HEK293 (cell line): ENCODE data around the gene C6orf89.
A peak's percentile ranks its signal among the peaks of the same experiment; 100 is the strongest.

Experiments
- CTCF ChIA-PET: fragments of 350-600 bp; formaldehyde crosslinking; extraction: SDS; loops from one replicate; lab custom pipeline; 2021; ENCODE audit warnings: antibody characterized with exemption; lab: Yijun Ruan, JAX
- POLR2A ChIA-PET: fragments of 300-600 bp; formaldehyde crosslinking; extraction: SDS; loops from one replicate; lab custom pipeline; 2020; ENCODE audit warnings: antibody characterized with exemption, inconsistent platforms; lab: Yijun Ruan, JAX
- H3K27ac ChIP-seq: fragments of 200-500 bp; sonication (Bioruptor generic); 2 replicates; pipeline ENCODE4 v1.5.1; 2014; ENCODE audit warnings: low read depth, low read length, control low read depth, inconsistent platforms; ENCODE audit errors: extremely low read depth
- H3K36me3 ChIP-seq, 2 experiments: fragments of 200-500 bp in 1 of 2; sonication (Bioruptor generic) in 1 of 2; 1 replicate in 1 of 2; 2 replicates in 1 of 2; pipeline ENCODE4 v1.5.1; 2014 to 2017; ENCODE audit warnings: inconsistent platforms in 2 of 2, low read length in 2 of 2; ENCODE audit not compliant: control insufficient read depth in 2 of 2, insufficient read depth in 1 of 2
- H3K4me1 ChIP-seq: fragments of 200-500 bp; sonication (Bioruptor generic); 2 replicates; pipeline ENCODE4 v1.5.1; 2014; ENCODE audit warnings: mild to moderate bottlenecking, low read length, inconsistent platforms; ENCODE audit not compliant: control insufficient read depth, insufficient read depth
- H3K4me3 ChIP-seq: 2 replicates; pipeline ENCODE4 v1.5.1; 2011; ENCODE audit warnings: low read depth, mild to moderate bottlenecking, control low read depth, low read length, moderate library complexity
- H3K9me3 ChIP-seq: fragments of 200-500 bp; sonication (Bioruptor generic); 2 replicates; pipeline ENCODE4 v1.5.1; 2014; ENCODE audit warnings: low read depth, low read length, inconsistent platforms; ENCODE audit not compliant: control insufficient read depth, insufficient read depth
- BCL11A ChIP-seq: fragments of 450-650 bp; formaldehyde crosslinking; IDR thresholded peaks from 2 replicates; pipeline ENCODE4 v1.5.1; 2016; ENCODE audit warnings: low read depth, missing biosample characterization, missing genetic modification characterization
- KLF1 ChIP-seq: fragments of 450-650 bp; formaldehyde crosslinking; IDR thresholded peaks from 2 replicates; pipeline ENCODE4 v1.5.1; 2016; ENCODE audit warnings: missing biosample characterization, missing genetic modification characterization
- SP7 ChIP-seq: fragments of 450-650 bp; formaldehyde crosslinking; IDR thresholded peaks from 2 replicates; pipeline ENCODE4 v1.5.1; 2016; ENCODE audit warnings: missing biosample characterization, missing genetic modification characterization
- ZBTB17 ChIP-seq: fragments of 450-650 bp; formaldehyde crosslinking; IDR thresholded peaks from 2 replicates; pipeline ENCODE4 v1.5.1; 2016; ENCODE audit warnings: missing biosample characterization, missing genetic modification characterization
- ZNF138 ChIP-seq: fragments of 450-650 bp; formaldehyde crosslinking; IDR thresholded peaks from 2 replicates; pipeline ENCODE4 v1.5.1; 2016; ENCODE audit warnings: missing biosample characterization, missing genetic modification characterization, borderline replicate concordance
- ZNF2 ChIP-seq: fragments of 450-650 bp; formaldehyde crosslinking; IDR thresholded peaks from 2 replicates; pipeline ENCODE4 v1.5.1; 2016; ENCODE audit warnings: missing biosample characterization, missing genetic modification characterization
- ZNF223 ChIP-seq: fragments of 450-650 bp; formaldehyde crosslinking; IDR thresholded peaks from 2 replicates; pipeline ENCODE4 v1.5.1; 2016; ENCODE audit warnings: missing biosample characterization, missing genetic modification characterization
- ZNF416 ChIP-seq: fragments of 450-650 bp; formaldehyde crosslinking; IDR thresholded peaks from 2 replicates; pipeline ENCODE4 v1.5.1; 2016; ENCODE audit warnings: missing biosample characterization, missing genetic modification characterization
- ZNF548 ChIP-seq: fragments of 450-650 bp; formaldehyde crosslinking; IDR thresholded peaks from 2 replicates; pipeline ENCODE4 v1.5.1; 2016; ENCODE audit warnings: missing biosample characterization, missing genetic modification characterization
- ZNF558 ChIP-seq: fragments of 450-650 bp; formaldehyde crosslinking; IDR thresholded peaks from 2 replicates; pipeline ENCODE4 v1.5.1; 2016; ENCODE audit warnings: missing biosample characterization, missing genetic modification characterization
- ZNF600 ChIP-seq: fragments of 450-650 bp; formaldehyde crosslinking; IDR thresholded peaks from 2 replicates; pipeline ENCODE4 v1.5.1; 2016; ENCODE audit warnings: missing biosample characterization, missing genetic modification characterization
- ZNF776 ChIP-seq: fragments of 450-650 bp; formaldehyde crosslinking; IDR thresholded peaks from 2 replicates; pipeline ENCODE4 v1.5.0; 2017; ENCODE audit warnings: missing biosample characterization, missing genetic modification characterization, borderline replicate concordance
- TF ChIP-seq, protein P1 (sequence below): fragments of 450-650 bp; formaldehyde crosslinking; optimal IDR thresholded peaks from 2 replicates; pipeline ENCODE3; 2016; ENCODE audit warnings: missing biosample characterization, mild to moderate bottlenecking, missing genetic modification characterization
- TF ChIP-seq, protein P2 (sequence below): fragments of 450-650 bp; formaldehyde crosslinking; IDR thresholded peaks from 2 replicates; pipeline ENCODE4 v1.5.1; 2016; ENCODE audit warnings: missing biosample characterization, missing genetic modification characterization, borderline replicate concordance
- TF ChIP-seq, protein P3 (sequence below): fragments of 450-650 bp; formaldehyde crosslinking; IDR thresholded peaks from 2 replicates; pipeline ENCODE4 v1.5.1; 2016; ENCODE audit warnings: missing biosample characterization, missing genetic modification characterization
- TF ChIP-seq, protein P4 (sequence below): sonication (generic); formaldehyde crosslinking; IDR thresholded peaks from 2 replicates; pipeline ENCODE4 v1.8.1; 2022; ENCODE audit warnings: mild to moderate bottlenecking, moderate library complexity, missing genetic modification reagents

Gene C6orf89

DNA sequence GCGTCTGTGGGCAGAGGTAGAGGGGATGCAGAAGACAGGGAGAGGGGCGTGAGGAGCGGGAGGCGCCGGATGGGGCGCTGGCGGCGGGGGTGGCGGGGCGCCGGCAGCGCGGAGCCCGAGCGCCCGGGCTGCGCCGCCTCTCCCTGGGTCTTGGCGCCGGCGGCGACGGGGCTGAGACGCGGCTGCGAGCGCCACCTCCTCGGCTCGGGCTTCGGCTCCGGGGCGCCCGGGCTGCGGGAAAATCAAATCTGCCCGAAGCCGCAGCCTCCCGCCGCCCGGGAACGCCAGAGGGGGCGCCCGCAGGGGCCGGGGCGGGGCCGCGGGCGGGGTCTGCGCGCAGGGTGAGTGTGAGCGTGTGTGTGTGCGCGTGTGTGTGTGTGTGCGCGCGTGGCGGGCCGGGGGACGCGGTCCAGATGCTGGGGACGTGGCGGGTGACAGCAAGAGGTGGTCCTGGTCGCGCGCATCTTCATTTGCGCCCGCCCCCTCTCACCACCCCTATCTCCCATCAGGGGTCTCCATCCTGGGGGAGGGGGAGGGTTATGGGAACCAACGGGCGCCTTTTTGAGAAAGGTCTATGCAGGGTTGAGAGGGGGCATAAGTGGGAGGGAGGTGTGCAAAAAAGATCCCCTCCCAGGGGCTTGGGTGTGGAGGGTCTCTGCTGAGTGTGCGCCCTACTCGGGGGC is 45.9 kb upstream of the C6orf89 start (continued):
- TF ChIP-seq, protein P1, sequence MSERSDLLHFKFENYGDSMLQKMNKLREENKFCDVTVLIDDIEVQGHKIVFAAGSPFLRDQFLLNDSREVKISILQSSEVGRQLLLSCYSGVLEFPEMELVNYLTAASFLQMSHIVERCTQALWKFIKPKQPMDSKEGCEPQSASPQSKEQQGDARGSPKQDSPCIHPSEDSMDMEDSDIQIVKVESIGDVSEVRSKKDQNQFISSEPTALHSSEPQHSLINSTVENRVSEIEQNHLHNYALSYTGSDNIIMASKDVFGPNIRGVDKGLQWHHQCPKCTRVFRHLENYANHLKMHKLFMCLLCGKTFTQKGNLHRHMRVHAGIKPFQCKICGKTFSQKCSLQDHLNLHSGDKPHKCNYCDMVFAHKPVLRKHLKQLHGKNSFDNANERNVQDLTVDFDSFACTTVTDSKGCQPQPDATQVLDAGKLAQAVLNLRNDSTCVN (tag by site-specific recombination) = peak; percentile 82

DNA sequence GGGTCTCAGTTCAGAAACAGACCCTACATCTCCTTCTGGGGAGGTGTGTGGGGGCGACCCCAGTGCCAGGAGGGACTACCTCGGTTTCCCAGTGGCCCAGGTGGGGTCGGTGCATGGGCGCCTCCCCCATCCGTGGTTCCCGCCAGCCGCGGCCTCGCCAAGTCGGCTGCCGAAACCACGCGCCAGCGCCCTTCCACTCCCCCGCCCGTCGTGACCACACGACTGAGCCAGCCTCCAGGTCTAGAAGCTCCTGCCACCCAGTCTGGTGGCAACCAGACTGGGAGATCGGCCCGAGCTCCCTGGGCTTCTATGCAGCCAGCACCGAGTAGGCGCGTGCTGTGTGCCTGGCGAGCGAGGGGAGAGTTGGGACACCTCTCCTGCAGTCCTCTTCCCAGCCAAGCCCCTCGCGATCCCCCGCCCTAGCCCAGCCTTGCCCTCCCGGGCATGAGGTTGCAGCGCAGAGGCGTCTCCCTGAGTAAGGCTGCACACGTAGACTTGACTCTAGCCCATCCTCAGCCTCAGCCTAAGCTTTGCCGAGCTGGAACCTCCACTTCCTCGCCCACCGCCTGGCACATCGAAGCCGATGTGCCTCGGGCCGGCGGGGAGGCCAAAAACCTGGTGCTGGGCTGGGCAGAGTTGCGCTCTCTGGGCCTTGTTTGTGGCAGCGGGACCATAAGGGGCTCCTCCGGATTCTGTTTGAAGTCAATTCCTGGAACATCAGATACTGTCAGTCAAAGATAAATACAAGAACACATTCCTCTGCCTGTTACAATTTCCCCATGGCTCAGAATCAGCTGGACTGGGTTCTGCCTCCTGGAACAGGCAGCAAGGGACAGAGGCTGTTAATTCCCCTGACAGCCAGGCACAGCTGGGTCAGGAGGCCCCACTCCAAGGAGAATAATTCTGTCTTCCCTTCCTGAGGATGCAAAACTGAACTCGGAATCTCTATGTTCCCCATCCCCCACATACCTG is 45.0 kb upstream of the C6orf89 start:
- H3K9me3 ChIP-seq = no peaks in the 10 kb centered on the region
- ChIA-PET CTCF (interaction anchor here (2.1 kb wide), 1 partner anchor 10 kb away, joined by 23 read pairs; no protein-coding TSS in a partner anchor), POLR2A (interaction anchor here (1.0 to 1.9 kb wide), 2 partner anchors 8 to 12 kb away, joined by 3 to 6 read pairs; no protein-coding TSS in a partner anchor)
- no peak for TF ChIP-seq ZNF776
- TF ChIP-seq, protein P2, sequence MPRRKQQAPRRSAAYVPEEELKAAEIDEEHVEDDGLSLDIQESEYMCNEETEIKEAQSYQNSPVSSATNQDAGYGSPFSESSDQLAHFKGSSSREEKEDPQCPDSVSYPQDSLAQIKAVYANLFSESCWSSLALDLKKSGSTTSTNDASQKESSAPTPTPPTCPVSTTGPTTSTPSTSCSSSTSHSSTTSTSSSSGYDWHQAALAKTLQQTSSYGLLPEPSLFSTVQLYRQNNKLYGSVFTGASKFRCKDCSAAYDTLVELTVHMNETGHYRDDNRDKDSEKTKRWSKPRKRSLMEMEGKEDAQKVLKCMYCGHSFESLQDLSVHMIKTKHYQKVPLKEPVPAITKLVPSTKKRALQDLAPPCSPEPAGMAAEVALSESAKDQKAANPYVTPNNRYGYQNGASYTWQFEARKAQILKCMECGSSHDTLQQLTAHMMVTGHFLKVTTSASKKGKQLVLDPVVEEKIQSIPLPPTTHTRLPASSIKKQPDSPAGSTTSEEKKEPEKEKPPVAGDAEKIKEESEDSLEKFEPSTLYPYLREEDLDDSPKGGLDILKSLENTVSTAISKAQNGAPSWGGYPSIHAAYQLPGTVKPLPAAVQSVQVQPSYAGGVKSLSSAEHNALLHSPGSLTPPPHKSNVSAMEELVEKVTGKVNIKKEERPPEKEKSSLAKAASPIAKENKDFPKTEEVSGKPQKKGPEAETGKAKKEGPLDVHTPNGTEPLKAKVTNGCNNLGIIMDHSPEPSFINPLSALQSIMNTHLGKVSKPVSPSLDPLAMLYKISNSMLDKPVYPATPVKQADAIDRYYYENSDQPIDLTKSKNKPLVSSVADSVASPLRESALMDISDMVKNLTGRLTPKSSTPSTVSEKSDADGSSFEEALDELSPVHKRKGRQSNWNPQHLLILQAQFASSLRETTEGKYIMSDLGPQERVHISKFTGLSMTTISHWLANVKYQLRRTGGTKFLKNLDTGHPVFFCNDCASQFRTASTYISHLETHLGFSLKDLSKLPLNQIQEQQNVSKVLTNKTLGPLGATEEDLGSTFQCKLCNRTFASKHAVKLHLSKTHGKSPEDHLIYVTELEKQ (tag by site-specific recombination) = no peak
- TF ChIP-seq ZNF600 = no peak
- no peak for TF ChIP-seq ZBTB17 (tag by site-specific recombination)
- TF ChIP-seq, protein P3, sequence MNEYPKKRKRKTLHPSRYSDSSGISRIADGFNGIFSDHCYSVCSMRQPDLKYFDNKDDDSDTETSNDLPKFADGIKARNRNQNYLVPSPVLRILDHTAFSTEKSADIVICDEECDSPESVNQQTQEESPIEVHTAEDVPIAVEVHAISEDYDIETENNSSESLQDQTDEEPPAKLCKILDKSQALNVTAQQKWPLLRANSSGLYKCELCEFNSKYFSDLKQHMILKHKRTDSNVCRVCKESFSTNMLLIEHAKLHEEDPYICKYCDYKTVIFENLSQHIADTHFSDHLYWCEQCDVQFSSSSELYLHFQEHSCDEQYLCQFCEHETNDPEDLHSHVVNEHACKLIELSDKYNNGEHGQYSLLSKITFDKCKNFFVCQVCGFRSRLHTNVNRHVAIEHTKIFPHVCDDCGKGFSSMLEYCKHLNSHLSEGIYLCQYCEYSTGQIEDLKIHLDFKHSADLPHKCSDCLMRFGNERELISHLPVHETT = no peak
- TF ChIP-seq ZNF138 (tag by site-specific recombination) = no peak
- TF ChIP-seq ZNF2 (tag by site-specific recombination) = no peak
- TF ChIP-seq SP7 = no peak
- TF ChIP-seq ZNF558 (tag by site-specific recombination) = no peak
- TF ChIP-seq ZNF223 (tag by site-specific recombination) = no peak
- TF ChIP-seq, protein P4, sequence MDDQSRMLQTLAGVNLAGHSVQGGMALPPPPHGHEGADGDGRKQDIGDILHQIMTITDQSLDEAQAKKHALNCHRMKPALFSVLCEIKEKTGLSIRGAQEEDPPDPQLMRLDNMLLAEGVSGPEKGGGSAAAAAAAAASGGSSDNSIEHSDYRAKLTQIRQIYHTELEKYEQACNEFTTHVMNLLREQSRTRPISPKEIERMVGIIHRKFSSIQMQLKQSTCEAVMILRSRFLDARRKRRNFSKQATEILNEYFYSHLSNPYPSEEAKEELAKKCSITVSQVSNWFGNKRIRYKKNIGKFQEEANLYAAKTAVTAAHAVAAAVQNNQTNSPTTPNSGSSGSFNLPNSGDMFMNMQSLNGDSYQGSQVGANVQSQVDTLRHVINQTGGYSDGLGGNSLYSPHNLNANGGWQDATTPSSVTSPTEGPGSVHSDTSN (CRISPR knock-in tag) = no peak
- TF ChIP-seq ZNF548 (tag by site-specific recombination) = no peak
- no peak for TF ChIP-seq BCL11A (tag by site-specific recombination)
- TF ChIP-seq ZNF416 = no peak
- TF ChIP-seq KLF1 = no peak
- H3K4me1 ChIP-seq = no peaks in the 10 kb centered on the region
- H3K36me3 ChIP-seq = no peaks in the 10 kb centered on the region
- H3K27ac ChIP-seq = no peak overlapping the region
- H3K4me3 ChIP-seq = no peak overlapping the region; the same call in 1 of the 2 replicates
